Activated CD8-positive, alpha-beta memory T cell treated with anti-CD3 and anti-CD28 coated beads, Interleukin-2, amount 50 U/mL, for 24 hours (primary cell): ENCODE measurements around the gene SLC25A39.
"Not testable (repeated sequence)": the region's sequence is repeated elsewhere in the genome, so short reads cannot be mapped to it uniquely, and the experiment has no call there.

Experiments used
- DNase-seq: peaks from one replicate; pipeline ENCODE4 v3.0.0-alpha.2; 2020; ENCODE audit errors: extremely low read depth

Gene SLC25A39

GRCh38 chr17:44335564-44335963, 10.9 kb upstream of the SLC25A39 start:
- DNase-seq: no peak

DNA sequence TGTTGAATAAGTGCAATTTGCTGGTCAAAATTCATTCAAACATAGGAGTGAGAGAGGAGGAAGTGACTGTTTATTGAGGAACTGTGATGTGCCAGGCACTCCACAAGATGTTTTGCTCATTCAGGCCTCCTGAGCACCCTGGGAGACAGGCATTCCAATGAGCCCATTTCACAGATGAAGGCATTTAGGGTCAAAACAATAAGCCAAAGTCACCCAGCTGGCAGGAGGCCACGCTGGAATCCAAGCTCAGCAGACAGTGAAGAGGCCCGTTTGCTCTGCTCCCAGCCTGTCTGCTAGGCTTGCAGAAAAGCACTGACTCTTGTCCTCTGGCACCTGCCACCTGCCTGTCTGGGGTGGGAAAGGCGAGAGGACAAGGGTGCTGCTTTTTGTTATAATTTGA, 10.1 kb upstream of the SLC25A39 start:
- no peak for DNase-seq

DNA sequence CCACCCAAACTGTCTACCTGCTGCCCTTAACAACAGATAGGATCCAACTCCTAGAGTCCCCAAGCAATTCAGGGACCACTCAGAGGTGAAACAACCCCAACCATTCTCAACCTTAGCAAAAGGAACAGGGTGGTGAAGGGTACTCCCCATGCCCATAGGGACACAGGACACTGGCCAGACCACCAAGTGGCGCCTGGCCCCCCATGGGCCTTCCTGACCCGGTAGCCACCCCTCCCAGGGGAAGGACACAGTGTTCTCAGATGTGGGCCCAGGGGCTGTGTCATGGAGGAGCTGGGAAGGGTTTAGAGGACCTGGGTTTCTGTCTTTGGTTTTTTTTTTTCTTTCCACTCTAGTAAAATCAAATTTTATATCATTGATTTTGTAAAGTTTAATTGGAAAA, 9.7 kb upstream of the SLC25A39 start:
- DNase-seq: no peak

GRCh38 chr17:44333371-44333770, 8.7 kb upstream of the SLC25A39 start:
- no peak for DNase-seq

DNA sequence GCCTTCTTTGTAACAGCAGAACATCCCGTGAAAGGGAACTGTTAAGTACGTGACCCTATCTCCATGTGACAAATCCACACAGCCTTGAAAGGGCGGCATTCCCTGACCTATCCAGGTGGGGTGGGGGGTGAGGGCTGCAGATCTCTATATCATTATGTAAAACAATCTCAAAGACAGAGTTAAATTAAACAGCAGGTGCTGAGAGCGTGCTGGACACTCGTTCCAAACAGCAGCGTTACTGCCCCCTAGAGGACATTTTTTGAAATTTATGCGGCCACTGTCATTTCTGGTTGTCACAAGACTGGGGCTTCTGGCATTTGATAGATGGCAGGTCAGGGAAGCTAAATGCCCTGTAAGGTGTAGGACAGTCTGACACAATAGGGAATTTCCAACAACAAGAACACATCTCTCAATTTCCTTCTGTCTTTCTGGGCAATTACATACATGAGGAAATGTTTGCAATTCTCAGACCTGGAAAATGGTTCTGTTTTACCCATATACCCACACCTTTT, 6.7 kb upstream of the SLC25A39 start:
- DNase-seq: peak; percentile 49

DNA sequence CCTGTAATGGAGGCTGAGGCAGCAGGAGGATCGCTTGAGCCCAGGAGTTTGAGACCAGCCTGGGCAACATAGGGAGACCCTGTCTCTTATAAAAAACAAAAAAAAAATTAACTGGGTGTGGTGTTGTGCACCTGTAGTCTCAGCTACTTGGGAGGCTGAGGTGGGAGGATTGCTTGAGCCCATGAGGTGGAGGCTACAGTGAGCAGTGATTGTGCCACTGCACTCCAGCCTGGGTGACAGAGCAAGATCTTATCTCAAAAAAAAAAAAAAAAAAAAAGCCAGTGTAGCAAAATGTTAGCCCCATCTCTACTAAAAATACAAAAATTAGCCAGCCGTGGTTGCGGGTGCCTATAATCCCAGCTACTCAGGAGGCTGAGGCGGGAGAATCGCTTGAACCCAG, 5.6 kb upstream of the SLC25A39 start:
- DNase-seq: not testable (repeated sequence)

GRCh38 chr17:44329516-44329915, 4.9 kb upstream of the SLC25A39 start:
- not testable (repeated sequence) for DNase-seq

GRCh38 chr17:44327715-44328449, 3.3 kb upstream of the SLC25A39 start:
- DNase-seq: no peak

- peak; percentile 83 for DNase-seq
These were observed 2.3 kb upstream of the SLC25A39 start for GRCh38 chr17:44326861-44327444.

GRCh38 chr17:44324092-44324570, 492 bp downstream of the SLC25A39 start:
- no peak for DNase-seq

DNA sequence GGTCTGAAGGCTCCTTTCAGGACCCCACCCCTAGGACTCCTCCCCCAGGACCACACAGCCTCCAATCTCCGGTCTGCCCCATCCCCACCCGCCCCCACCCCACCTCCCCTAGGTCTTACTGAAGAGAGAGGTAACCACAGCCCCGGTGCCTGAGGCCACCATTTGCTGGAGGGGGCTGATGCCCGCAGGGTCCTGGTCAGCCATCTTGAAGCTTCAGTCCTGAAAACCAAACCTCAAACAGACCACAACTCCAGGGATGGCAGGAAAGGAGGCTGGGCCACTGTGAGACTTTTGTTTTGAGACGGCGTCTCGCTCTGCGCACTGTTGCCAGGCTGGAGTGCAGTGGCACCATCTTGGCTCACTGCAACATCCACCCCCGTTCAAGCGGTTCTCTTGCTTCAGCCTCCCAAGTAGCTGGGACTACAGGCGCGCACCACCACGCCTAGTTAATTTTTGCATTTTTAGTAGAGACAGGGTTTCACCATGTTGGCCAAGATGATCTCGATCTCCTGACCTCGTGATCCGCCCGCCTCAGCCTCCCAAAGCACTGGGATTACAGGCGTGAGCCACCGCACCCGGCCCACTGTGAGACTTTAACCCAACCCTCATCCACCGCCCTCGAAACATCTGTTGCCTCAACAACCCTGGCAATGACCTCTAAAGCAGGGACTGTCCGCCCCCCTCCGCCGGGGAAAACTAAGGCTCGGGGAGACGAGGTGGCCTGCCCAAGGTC, 1.1 kb downstream of the SLC25A39 start:
- no peak for DNase-seq

GRCh38 chr17:44322236-44322895, 2.3 kb downstream of the SLC25A39 start:
- no peak for DNase-seq

GRCh38 chr17:44321246-44322120, 3.1 kb downstream of the SLC25A39 start:
- no peak for DNase-seq

DNA sequence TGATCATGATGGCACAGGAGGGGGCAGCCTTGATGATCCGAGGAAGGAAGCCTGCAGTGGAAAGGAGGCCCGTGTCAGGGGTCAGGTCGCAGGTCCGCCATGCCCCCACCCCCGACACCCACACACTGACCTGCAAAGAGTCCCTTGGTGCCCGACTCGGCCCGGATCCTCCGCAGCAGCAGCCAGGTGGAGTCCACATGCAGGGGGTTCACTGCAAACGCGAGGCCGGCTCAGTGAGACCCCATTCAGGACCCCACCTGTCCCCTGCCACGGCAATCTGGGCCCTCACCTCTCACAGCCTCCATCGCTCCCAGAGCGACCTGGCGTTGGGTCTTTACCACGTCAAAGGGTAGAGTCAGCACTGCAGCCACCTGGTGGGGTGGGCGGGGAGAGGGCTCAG, 4.6 kb downstream of the SLC25A39 start:
- no peak for DNase-seq

GRCh38 chr17:44318077-44318892, 6.3 kb downstream of the SLC25A39 start:
- DNase-seq: no peak

GRCh38 chr17:44317545-44317944, 7.1 kb downstream of the SLC25A39 start:
- no peak for DNase-seq

GRCh38 chr17:44315760-44316731, 8.6 kb downstream of the SLC25A39 start:
- DNase-seq: no peak

DNA sequence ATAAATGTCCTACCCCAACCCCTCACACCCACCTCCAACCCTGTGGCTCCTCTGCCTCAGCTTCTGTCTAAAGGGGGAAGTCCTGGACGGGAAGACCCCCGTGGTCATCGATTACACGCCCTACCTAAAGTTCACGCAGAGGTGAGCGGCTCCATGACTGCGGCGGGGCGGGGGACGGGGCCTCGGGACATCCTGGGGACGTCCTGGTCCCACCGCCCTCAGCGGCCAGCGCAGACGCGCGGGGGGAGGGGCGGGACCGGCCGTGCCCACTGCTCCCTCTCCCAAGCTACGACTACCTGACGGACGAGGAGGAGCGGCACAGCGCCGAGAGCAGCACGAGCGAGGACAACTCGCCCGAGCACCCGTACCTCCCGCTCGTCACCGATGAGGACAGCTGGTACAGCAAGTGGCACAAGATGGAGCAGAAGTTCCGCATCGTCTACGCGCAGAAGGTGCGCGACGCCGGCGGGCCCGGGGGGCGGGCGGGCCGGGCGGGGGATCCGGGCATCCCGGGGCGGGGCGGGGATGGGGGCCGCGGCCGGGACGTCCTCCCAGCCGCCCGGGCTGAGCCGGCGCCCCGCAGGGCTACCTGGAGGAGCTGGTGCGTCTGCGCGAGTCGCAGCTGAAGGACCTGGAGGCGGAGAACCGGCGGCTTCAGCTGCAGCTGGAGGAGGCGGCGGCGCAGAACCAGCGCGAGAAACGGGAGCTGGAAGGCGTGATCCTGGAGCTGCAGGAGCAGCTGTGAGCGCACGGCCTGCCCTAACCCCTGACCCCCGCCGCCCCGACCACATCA, 9.6 kb downstream of the SLC25A39 start:
- DNase-seq: peak; percentile 28
